Astrocyte (in vitro differentiated cells and primary cell): ENCODE results near the gene PBX1. TPM values are rescaled to one million over a fixed set of nuclear protein-coding genes. Genes with fewer than 3 reads are reported as not detected.

Source experiments
- DNase-seq: peaks from one replicate; pipeline ENCODE4 v3.0.0-alpha.2; 2010; ENCODE audit warnings: low read depth
- FAIRE-seq: peaks from 2 replicates; lab custom pipeline; 2011; peaks lifted over from hg19 to GRCh38; lab: Jason Lieb, UNC
- H2AFZ ChIP-seq: 2 replicates; pipeline ENCODE4 v1.6.0; 2012; ENCODE audit warnings: low read depth, low read length, inconsistent platforms
- H3K27ac ChIP-seq: 2 replicates; pipeline ENCODE4 v1.5.1; 2011; ENCODE audit warnings: low read depth, low read length, inconsistent platforms
- H3K27me3 ChIP-seq: 2 replicates; pipeline ENCODE4 v1.6.0; 2011; ENCODE audit warnings: low read length, inconsistent platforms; ENCODE audit not compliant: insufficient read depth
- H3K36me3 ChIP-seq: 2 replicates; pipeline ENCODE4 v1.5.1; 2011; ENCODE audit warnings: low read length, inconsistent platforms; ENCODE audit not compliant: insufficient read depth
- H3K4me1 ChIP-seq: 2 replicates; pipeline ENCODE4 v1.5.1; 2011; ENCODE audit warnings: low read length, inconsistent platforms; ENCODE audit not compliant: insufficient read depth
- H3K4me2 ChIP-seq: 2 replicates; pipeline ENCODE4 v1.6.0; 2012; ENCODE audit warnings: low read length, inconsistent platforms
- H3K4me3 ChIP-seq: 2 replicates; pipeline ENCODE4 v1.5.1; 2011; ENCODE audit warnings: low read depth, mild to moderate bottlenecking, low read length, inconsistent platforms; ENCODE audit not compliant: insufficient read depth
- H3K79me2 ChIP-seq: 2 replicates; pipeline ENCODE4 v1.6.0; 2012; ENCODE audit warnings: mild to moderate bottlenecking, low read length, inconsistent platforms; ENCODE audit not compliant: insufficient read depth
- H3K9ac ChIP-seq: 2 replicates; pipeline ENCODE4 v1.6.0; 2012; ENCODE audit warnings: mild to moderate bottlenecking, low read length, inconsistent platforms
- H3K9me3 ChIP-seq: 2 replicates; pipeline ENCODE4 v1.5.1; 2012; ENCODE audit warnings: low read depth, mild to moderate bottlenecking, low read length, inconsistent platforms; ENCODE audit not compliant: insufficient read depth
- H4K20me1 ChIP-seq: 2 replicates; pipeline ENCODE4 v1.6.0; 2012; ENCODE audit warnings: low read length, inconsistent platforms; ENCODE audit not compliant: insufficient read depth
- H3K27ac Mint-ChIP-seq: one replicate; pipeline ENCODE4 v1.8.0; 2021; ENCODE audit warnings: mild to moderate bottlenecking, mixed read lengths; ENCODE audit not compliant: unreplicated experiment
- H3K27me3 Mint-ChIP-seq: one replicate; pipeline ENCODE4 v1.8.0; 2021; ENCODE audit warnings: low read depth, mixed read lengths; ENCODE audit not compliant: unreplicated experiment
- H3K36me3 Mint-ChIP-seq: one replicate; pipeline ENCODE4 v1.8.0; 2021; ENCODE audit warnings: low read depth, mixed read lengths; ENCODE audit not compliant: unreplicated experiment
- H3K4me1 Mint-ChIP-seq: one replicate; pipeline ENCODE4 v1.8.0; 2021; ENCODE audit warnings: low read depth, mixed read lengths; ENCODE audit not compliant: unreplicated experiment
- H3K4me3 Mint-ChIP-seq: one replicate; pipeline ENCODE4 v1.8.0; 2021; ENCODE audit warnings: mild to moderate bottlenecking, moderate library complexity, mixed read lengths; ENCODE audit not compliant: unreplicated experiment
- H3K9me3 Mint-ChIP-seq: one replicate; pipeline ENCODE4 v1.8.0; 2021; ENCODE audit warnings: mild to moderate bottlenecking, mixed read lengths; ENCODE audit not compliant: unreplicated experiment
- EZH2 ChIP-seq: IDR thresholded peaks from 2 replicates; pipeline ENCODE4 v1.6.1; 2012; ENCODE audit warnings: mild to moderate bottlenecking, low read length, inconsistent platforms; ENCODE audit not compliant: insufficient read depth
- total RNA-seq: library from RNA; stranded (reverse); gene quantifications from 2 replicates; pipeline ENCODE4 v1.2.1, GENCODE V29; 2021
- TF ChIP-seq, protein P1 (sequence below): IDR thresholded peaks from 2 replicates; pipeline ENCODE4 v1.5.1; 2011; ENCODE audit warnings: low read depth, mild to moderate bottlenecking, inconsistent platforms, low read length, moderate library complexity; ENCODE audit not compliant: insufficient read depth

The PBX1 gene
- total RNA-seq, 1 donor from 2014 or later = 37.2 TPM

DNA sequence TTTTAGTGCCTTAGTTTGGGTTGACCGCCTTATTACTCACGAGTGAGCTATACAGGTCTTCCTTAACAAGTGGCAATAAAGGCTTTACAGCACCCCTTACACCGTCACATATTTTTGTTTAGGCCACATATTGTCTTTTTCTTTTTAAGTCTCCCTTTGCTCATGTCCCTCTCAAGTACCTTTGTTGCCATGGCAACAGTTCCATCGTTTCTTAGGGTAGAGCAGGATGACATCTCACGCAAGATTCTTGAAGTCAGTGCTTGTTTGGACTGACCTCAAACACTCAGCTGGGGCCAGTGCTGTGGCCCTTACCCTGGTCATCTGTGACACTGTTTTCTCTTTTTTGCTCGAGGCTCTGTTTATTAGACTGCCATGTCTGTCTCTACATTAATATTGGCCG lies 69.8 kb downstream of the PBX1 start:
- Mint-ChIP-seq H3K4me1 (peaks cover 6% of the 10 kb centered on the region), H3K4me3 (no peak overlapping the region), H3K27me3 (no peaks in the 10 kb centered on the region), H3K27ac (no peak overlapping the region), H3K36me3 (peaks cover 1% of the 10 kb centered on the region), H3K9me3 (no peaks in the 10 kb centered on the region)
- peaks cover 10% of the 10 kb centered on the region for H4K20me1 ChIP-seq
- peaks cover 2% of the 10 kb centered on the region for H3K79me2 ChIP-seq
- no peak overlapping the region for H3K4me2 ChIP-seq
- no peak overlapping the region for H3K4me3 ChIP-seq
- no peak overlapping the region for H3K9ac ChIP-seq
- H3K36me3 ChIP-seq = no peaks in the 10 kb centered on the region
- FAIRE-seq (no peak), DNase-seq (no peak)
- no peak overlapping the region for H2AFZ ChIP-seq
- H3K27ac ChIP-seq = no peak overlapping the region
- TF ChIP-seq EZH2 = no peak
- TF ChIP-seq, protein P1, sequence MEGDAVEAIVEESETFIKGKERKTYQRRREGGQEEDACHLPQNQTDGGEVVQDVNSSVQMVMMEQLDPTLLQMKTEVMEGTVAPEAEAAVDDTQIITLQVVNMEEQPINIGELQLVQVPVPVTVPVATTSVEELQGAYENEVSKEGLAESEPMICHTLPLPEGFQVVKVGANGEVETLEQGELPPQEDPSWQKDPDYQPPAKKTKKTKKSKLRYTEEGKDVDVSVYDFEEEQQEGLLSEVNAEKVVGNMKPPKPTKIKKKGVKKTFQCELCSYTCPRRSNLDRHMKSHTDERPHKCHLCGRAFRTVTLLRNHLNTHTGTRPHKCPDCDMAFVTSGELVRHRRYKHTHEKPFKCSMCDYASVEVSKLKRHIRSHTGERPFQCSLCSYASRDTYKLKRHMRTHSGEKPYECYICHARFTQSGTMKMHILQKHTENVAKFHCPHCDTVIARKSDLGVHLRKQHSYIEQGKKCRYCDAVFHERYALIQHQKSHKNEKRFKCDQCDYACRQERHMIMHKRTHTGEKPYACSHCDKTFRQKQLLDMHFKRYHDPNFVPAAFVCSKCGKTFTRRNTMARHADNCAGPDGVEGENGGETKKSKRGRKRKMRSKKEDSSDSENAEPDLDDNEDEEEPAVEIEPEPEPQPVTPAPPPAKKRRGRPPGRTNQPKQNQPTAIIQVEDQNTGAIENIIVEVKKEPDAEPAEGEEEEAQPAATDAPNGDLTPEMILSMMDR = no peak
- H3K9me3 ChIP-seq = no peaks in the 10 kb centered on the region
- no peaks in the 10 kb centered on the region for H3K27me3 ChIP-seq
- no peaks in the 10 kb centered on the region for H3K4me1 ChIP-seq

DNA sequence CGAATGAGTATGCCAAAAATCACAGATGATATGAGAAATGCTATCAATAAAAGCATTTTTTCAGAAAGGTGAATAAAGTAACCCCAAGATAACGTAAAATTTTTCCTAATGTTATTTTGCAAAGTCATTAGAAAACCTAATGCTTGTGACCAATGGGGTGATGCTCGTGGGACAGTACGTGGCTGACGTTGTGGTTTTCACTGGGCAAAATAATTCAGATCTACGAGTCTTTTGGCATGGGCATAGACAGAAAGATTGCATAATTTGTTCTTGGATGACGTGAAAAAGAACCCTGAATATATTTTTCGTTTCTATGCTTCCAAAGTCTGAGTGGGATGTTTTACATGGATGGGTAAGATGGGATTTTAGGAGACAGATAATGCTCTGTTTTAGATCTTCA lies 71.0 kb downstream of the PBX1 start:
- Histone ChIP-seq H3K9ac (no peak overlapping the region), H3K4me2 (no peak overlapping the region), H3K4me3 (no peak overlapping the region), H3K9me3 (no peaks in the 10 kb centered on the region), H3K4me1 (no peaks in the 10 kb centered on the region), H3K79me2 (peaks cover 2% of the 10 kb centered on the region), H2AFZ (no peak overlapping the region), H4K20me1 (peaks cover 9% of the 10 kb centered on the region), H3K27ac (no peak overlapping the region), H3K36me3 (no peaks in the 10 kb centered on the region), H3K27me3 (no peaks in the 10 kb centered on the region)
- no peak for TF ChIP-seq EZH2
- TF ChIP-seq, protein P1 = no peak
- Mint-ChIP-seq H3K36me3 (no peaks in the 10 kb centered on the region), H3K9me3 (no peaks in the 10 kb centered on the region), H3K4me1 (no peaks in the 10 kb centered on the region), H3K4me3 (no peak overlapping the region), H3K27ac (no peak overlapping the region), H3K27me3 (no peaks in the 10 kb centered on the region)
- DNase-seq (no peak), FAIRE-seq (no peak)

DNA sequence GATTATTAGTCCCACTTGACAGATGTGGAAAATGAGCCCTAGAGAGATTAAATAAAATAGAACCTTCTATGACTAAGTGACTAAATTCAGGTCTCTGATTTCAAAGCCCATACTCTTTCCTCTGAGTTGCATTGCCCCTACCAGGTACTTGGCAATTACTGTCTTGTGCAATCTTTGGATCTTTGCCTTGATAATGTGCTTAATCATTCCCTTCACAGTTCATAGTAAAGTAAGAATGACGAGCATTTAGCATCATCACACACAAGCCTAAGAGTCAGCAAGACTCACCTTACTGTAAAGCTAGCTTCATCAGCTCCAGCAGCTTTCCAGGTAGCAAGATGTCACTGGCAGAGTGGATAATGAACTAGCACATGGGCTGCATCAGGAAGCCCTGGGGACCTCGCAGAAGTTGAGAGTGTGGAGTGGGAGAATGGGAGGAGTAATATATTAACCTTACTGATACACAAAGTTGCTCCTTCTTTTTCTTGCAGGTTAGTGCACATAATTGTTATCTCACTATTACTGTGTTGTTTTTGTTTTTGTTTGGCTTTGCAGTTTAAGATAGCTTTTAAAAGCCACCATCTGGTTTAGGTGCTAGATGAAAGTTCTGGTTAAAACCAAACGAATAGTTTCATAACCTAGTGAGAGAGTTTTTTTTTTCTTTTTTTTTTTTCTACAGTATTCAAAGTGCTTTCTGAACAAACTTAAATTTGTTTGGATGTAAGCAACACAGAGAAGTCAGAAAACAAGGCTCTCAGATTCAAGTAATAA lies 71.8 kb downstream of the PBX1 start:
- DNase-seq (peak; percentile 45), FAIRE-seq (no peak)
- Histone ChIP-seq H3K9me3 (no peaks in the 10 kb centered on the region), H3K9ac (no peak overlapping the region), H3K79me2 (peaks cover 2% of the 10 kb centered on the region), H2AFZ (no peak overlapping the region), H3K27me3 (no peaks in the 10 kb centered on the region), H3K36me3 (no peaks in the 10 kb centered on the region), H4K20me1 (peaks cover 5% of the 10 kb centered on the region), H3K4me2 (no peak overlapping the region), H3K27ac (no peak overlapping the region), H3K4me3 (no peak overlapping the region), H3K4me1 (no peaks in the 10 kb centered on the region)
- TF ChIP-seq, protein P1 = no peak
- no peak for TF ChIP-seq EZH2
- Mint-ChIP-seq H3K9me3 (no peaks in the 10 kb centered on the region), H3K27me3 (no peaks in the 10 kb centered on the region), H3K4me1 (no peaks in the 10 kb centered on the region), H3K4me3 (no peak overlapping the region), H3K36me3 (peaks cover 2% of the 10 kb centered on the region), H3K27ac (no peak overlapping the region)
